ENCODE measurements around the gene TRAM2.

DNA sequence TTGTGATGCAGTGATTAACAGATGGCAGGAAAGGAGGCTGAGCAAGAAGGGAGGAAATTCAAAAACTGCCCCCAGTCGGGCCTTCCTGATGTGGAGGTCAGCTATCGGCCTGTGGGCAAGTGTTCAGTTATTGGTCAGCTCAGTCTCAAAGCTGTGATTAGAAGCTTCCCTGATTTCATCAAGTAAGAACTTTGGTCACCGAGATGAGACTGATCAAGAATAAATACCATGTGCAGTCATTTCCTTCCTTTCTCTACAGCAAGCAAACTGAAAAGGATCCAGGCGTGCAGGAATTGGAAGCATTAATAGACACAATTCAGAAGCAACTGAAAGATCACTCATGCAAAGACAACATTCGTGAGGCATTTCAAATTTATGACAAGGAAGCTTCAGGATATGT, 87.0 kb downstream of the TRAM2 start:
- no peak for TF ChIP-seq RFX5 (IDR thresholded peaks at IDR 0.05; ENCODE audit: low read depth, low read length)
- no peak for TF ChIP-seq POLR2AphosphoS5 (IDR thresholded peaks at IDR 0.05; ENCODE audit: low read length)
- TF ChIP-seq, protein P1, sequence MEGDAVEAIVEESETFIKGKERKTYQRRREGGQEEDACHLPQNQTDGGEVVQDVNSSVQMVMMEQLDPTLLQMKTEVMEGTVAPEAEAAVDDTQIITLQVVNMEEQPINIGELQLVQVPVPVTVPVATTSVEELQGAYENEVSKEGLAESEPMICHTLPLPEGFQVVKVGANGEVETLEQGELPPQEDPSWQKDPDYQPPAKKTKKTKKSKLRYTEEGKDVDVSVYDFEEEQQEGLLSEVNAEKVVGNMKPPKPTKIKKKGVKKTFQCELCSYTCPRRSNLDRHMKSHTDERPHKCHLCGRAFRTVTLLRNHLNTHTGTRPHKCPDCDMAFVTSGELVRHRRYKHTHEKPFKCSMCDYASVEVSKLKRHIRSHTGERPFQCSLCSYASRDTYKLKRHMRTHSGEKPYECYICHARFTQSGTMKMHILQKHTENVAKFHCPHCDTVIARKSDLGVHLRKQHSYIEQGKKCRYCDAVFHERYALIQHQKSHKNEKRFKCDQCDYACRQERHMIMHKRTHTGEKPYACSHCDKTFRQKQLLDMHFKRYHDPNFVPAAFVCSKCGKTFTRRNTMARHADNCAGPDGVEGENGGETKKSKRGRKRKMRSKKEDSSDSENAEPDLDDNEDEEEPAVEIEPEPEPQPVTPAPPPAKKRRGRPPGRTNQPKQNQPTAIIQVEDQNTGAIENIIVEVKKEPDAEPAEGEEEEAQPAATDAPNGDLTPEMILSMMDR (IDR thresholded peaks at IDR 0.05 in 2 of 3, conservative IDR thresholded peaks at IDR 0.05 in 1 of 3; ENCODE audit: control insufficient read depth in 2 of 3, extremely low read depth in 1 of 3, insufficient read depth in 1 of 3, low read depth in 3 of 3, low read length in 3 of 3), result no peak
- TF ChIP-seq, protein P2, sequence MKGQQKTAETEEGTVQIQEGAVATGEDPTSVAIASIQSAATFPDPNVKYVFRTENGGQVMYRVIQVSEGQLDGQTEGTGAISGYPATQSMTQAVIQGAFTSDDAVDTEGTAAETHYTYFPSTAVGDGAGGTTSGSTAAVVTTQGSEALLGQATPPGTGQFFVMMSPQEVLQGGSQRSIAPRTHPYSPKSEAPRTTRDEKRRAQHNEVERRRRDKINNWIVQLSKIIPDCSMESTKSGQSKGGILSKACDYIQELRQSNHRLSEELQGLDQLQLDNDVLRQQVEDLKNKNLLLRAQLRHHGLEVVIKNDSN (IDR thresholded peaks at IDR 0.05; ENCODE audit: borderline replicate concordance, extremely low read length, insufficient read depth, low read depth, low read length), result no peak
- TF ChIP-seq GABPA (IDR thresholded peaks at IDR 0.05; ENCODE audit: low read depth), result no peak
- no peak for TF ChIP-seq EZH2 (IDR thresholded peaks at IDR 0.05; ENCODE audit: borderline replicate concordance, control insufficient read depth, low read depth, low read length)
- TF ChIP-seq HDGF (IDR thresholded peaks at IDR 0.05), result no peak
- TF ChIP-seq, protein P3, sequence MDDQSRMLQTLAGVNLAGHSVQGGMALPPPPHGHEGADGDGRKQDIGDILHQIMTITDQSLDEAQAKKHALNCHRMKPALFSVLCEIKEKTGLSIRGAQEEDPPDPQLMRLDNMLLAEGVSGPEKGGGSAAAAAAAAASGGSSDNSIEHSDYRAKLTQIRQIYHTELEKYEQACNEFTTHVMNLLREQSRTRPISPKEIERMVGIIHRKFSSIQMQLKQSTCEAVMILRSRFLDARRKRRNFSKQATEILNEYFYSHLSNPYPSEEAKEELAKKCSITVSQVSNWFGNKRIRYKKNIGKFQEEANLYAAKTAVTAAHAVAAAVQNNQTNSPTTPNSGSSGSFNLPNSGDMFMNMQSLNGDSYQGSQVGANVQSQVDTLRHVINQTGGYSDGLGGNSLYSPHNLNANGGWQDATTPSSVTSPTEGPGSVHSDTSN (IDR thresholded peaks at IDR 0.05; ENCODE audit: insufficient replicate concordance, low read depth, low read length), result no peak
- TF ChIP-seq CEBPB (IDR thresholded peaks at IDR 0.05; ENCODE audit: borderline replicate concordance in 1 of 2, low read depth in 2 of 2, low read length in 2 of 2), result no peak
- TF ChIP-seq YY1 (IDR thresholded peaks at IDR 0.05; ENCODE audit: low read depth, low read length), result no peak
- TF ChIP-seq SP1 (IDR thresholded peaks at IDR 0.05; ENCODE audit: low read depth, low read length), result no peak
- TF ChIP-seq, protein P4, sequence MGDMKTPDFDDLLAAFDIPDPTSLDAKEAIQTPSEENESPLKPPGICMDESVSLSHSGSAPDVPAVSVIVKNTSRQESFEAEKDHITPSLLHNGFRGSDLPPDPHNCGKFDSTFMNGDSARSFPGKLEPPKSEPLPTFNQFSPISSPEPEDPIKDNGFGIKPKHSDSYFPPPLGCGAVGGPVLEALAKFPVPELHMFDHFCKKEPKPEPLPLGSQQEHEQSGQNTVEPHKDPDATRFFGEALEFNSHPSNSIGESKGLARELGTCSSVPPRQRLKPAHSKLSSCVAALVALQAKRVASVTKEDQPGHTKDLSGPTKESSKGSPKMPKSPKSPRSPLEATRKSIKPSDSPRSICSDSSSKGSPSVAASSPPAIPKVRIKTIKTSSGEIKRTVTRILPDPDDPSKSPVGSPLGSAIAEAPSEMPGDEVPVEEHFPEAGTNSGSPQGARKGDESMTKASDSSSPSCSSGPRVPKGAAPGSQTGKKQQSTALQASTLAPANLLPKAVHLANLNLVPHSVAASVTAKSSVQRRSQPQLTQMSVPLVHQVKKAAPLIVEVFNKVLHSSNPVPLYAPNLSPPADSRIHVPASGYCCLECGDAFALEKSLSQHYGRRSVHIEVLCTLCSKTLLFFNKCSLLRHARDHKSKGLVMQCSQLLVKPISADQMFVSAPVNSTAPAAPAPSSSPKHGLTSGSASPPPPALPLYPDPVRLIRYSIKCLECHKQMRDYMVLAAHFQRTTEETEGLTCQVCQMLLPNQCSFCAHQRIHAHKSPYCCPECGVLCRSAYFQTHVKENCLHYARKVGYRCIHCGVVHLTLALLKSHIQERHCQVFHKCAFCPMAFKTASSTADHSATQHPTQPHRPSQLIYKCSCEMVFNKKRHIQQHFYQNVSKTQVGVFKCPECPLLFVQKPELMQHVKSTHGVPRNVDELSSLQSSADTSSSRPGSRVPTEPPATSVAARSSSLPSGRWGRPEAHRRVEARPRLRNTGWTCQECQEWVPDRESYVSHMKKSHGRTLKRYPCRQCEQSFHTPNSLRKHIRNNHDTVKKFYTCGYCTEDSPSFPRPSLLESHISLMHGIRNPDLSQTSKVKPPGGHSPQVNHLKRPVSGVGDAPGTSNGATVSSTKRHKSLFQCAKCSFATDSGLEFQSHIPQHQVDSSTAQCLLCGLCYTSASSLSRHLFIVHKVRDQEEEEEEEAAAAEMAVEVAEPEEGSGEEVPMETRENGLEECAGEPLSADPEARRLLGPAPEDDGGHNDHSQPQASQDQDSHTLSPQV (IDR thresholded peaks at IDR 0.05), result no peak
- TF ChIP-seq, protein P5, sequence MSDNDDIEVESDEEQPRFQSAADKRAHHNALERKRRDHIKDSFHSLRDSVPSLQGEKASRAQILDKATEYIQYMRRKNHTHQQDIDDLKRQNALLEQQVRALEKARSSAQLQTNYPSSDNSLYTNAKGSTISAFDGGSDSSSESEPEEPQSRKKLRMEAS (IDR thresholded peaks at IDR 0.05; ENCODE audit: low read depth, low read length), result no peak
